ENCODE results near the gene ADGRB2.

GRCh38 chr1:31694964-31695313 lies 69.2 kb downstream of the ADGRB2 start:
- TF ChIP-seq, protein P1, sequence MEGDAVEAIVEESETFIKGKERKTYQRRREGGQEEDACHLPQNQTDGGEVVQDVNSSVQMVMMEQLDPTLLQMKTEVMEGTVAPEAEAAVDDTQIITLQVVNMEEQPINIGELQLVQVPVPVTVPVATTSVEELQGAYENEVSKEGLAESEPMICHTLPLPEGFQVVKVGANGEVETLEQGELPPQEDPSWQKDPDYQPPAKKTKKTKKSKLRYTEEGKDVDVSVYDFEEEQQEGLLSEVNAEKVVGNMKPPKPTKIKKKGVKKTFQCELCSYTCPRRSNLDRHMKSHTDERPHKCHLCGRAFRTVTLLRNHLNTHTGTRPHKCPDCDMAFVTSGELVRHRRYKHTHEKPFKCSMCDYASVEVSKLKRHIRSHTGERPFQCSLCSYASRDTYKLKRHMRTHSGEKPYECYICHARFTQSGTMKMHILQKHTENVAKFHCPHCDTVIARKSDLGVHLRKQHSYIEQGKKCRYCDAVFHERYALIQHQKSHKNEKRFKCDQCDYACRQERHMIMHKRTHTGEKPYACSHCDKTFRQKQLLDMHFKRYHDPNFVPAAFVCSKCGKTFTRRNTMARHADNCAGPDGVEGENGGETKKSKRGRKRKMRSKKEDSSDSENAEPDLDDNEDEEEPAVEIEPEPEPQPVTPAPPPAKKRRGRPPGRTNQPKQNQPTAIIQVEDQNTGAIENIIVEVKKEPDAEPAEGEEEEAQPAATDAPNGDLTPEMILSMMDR (conservative IDR thresholded peaks at IDR 0.05 in 1 of 2, IDR thresholded peaks at IDR 0.05 in 1 of 2; ENCODE audit: extremely low read depth in 1 of 2, insufficient read depth in 1 of 2, low read depth in 1 of 2, low read length in 2 of 2) = no peak
- TF ChIP-seq EZH2 (IDR thresholded peaks at IDR 0.05; ENCODE audit: borderline replicate concordance, low read length) = no peak

All from mammary epithelial cell (primary cell).